CD4-positive, alpha-beta T cell treated with Interleukin-12 subunit alpha and Interleukin-12 subunit beta, for 1 hour (primary cell): ENCODE measurements around the gene ATP6V0D1.
A peak's percentile ranks its signal among the peaks of the same experiment; 100 is the strongest.
"Not testable (repeated sequence)": the region's sequence is repeated elsewhere in the genome, so short reads cannot be mapped to it uniquely, and the experiment has no call there.

ENCODE experiments used
- DNase-seq: peaks from one replicate; pipeline ENCODE4 v3.0.0-alpha.2; 2020

The ATP6V0D1 gene

GRCh38 chr16:67499106-67499505 is 18.1 kb upstream of the ATP6V0D1 start:
- DNase-seq: no peak

- DNase-seq: no peak
Measured at GRCh38 chr16:67490335-67491096, 9.6 kb upstream of the ATP6V0D1 start.

GRCh38 chr16:67489401-67490083 is 8.6 kb upstream of the ATP6V0D1 start:
- no peak for DNase-seq

GRCh38 chr16:67487561-67487960 is 6.6 kb upstream of the ATP6V0D1 start:
- DNase-seq: not testable (repeated sequence)

- no peak for DNase-seq
Measured at GRCh38 chr16:67486805-67487204, 5.8 kb upstream of the ATP6V0D1 start.

GRCh38 chr16:67483731-67484525 is 3.0 kb upstream of the ATP6V0D1 start:
- no peak for DNase-seq

- DNase-seq: no peak
Measured at GRCh38 chr16:67483150-67483549, 2.2 kb upstream of the ATP6V0D1 start, which contains the start of gene AGRP. AGRP (minus strand) TSS chr16:67483547; CDS start chr16:67483398, 149 bp downstream.

GRCh38 chr16:67482233-67482924 is 1.4 kb upstream of the ATP6V0D1 start:
- DNase-seq: no peak

- peak; percentile 50 for DNase-seq
Measured at GRCh38 chr16:67481561-67482232, 740 bp upstream of the ATP6V0D1 start.

- DNase-seq: no peak
Measured at GRCh38 chr16:67477960-67478554, 2.9 kb downstream of the ATP6V0D1 start.

- DNase-seq: no peak
Measured at GRCh38 chr16:67474551-67475455, 6.2 kb downstream of the ATP6V0D1 start.

- DNase-seq: no peak
Measured at GRCh38 chr16:67471758-67472384, 9.1 kb downstream of the ATP6V0D1 start.

GRCh38 chr16:67470359-67470758 is 10.6 kb downstream of the ATP6V0D1 start:
- no peak for DNase-seq

- DNase-seq: no peak
Measured at GRCh38 chr16:67468731-67469130, 12.2 kb downstream of the ATP6V0D1 start.

- DNase-seq: no peak
Measured at GRCh38 chr16:67466581-67466980, 14.4 kb downstream of the ATP6V0D1 start.

GRCh38 chr16:67464565-67464964 is 16.4 kb downstream of the ATP6V0D1 start:
- DNase-seq: no peak

GRCh38 chr16:67463691-67464090 is 17.3 kb downstream of the ATP6V0D1 start:
- no peak for DNase-seq

- DNase-seq: no peak
Measured at GRCh38 chr16:67463059-67463458, 17.9 kb downstream of the ATP6V0D1 start.

GRCh38 chr16:67462279-67462655 is 18.7 kb downstream of the ATP6V0D1 start:
- no peak for DNase-seq

GRCh38 chr16:67461600-67462278 is 19.2 kb downstream of the ATP6V0D1 start:
- no peak for DNase-seq
